ENCODE results near the gene OLA1. TPM values are rescaled to one million over a fixed set of nuclear protein-coding genes. Genes with fewer than 3 reads are reported as not detected.

OLA1 gene
- total RNA-seq, 3 donors from 2014 or later, result 55.3 to 65.8 (median 58.4) TPM

DNA sequence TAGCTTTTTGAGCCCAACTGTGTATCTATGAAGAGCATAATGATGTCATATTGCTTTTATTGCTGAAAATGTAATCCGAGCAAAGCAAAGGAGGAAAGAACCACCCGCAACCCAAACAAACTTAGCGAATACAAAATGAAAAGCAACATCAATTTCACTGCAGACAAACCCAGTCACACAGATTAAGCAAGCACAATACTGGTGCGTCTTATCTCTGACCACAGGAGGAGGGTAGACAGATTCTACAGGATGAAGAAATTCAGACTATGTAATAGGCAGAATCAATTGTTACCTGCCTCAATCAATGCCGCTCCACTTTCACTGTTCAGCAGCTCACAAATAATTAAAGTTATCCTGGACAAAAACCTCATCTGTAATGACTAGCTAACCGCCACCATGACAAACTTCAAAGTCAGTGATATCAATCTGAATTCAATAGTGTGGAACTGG lies 167.6 kb downstream of the OLA1 start:
- Histone ChIP-seq H3K36me3 (ENCODE audit: low read depth) (no peaks in the 10 kb centered on the region), H3K4me3 (no peak overlapping the region), H3K9me3 (no peaks in the 10 kb centered on the region), H3K4me1 (ENCODE audit: low read depth) (no peaks in the 10 kb centered on the region)
- intact Hi-C loops (cut with DNase I, micrococcal nuclease), result no loop called here
- TF ChIP-seq, protein P1, sequence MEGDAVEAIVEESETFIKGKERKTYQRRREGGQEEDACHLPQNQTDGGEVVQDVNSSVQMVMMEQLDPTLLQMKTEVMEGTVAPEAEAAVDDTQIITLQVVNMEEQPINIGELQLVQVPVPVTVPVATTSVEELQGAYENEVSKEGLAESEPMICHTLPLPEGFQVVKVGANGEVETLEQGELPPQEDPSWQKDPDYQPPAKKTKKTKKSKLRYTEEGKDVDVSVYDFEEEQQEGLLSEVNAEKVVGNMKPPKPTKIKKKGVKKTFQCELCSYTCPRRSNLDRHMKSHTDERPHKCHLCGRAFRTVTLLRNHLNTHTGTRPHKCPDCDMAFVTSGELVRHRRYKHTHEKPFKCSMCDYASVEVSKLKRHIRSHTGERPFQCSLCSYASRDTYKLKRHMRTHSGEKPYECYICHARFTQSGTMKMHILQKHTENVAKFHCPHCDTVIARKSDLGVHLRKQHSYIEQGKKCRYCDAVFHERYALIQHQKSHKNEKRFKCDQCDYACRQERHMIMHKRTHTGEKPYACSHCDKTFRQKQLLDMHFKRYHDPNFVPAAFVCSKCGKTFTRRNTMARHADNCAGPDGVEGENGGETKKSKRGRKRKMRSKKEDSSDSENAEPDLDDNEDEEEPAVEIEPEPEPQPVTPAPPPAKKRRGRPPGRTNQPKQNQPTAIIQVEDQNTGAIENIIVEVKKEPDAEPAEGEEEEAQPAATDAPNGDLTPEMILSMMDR (IDR thresholded peaks at IDR 0.05), result no peak
- ATAC-seq, result no peak
- DNase-seq, result no peak

DNA sequence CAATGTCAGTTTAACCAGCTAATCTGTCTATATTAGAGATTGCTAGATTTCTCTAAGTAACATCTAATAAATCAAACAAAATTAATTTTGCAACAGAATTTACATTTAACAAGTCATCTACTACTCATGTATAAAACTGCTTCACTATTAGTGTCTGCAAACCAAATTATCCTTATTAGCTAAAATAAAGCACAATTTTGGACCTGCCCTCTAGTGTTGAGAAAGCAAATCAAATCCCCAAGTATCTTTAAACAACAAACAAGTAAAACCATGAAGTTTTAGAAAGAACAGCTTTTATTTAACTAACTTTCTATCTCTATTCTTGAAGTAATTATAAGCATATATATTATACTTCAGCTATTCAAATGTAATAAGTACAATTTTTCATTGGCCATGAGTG lies 170.1 kb downstream of the OLA1 start:
- TF ChIP-seq, protein P1 (IDR thresholded peaks at IDR 0.05), result no peak
- Histone ChIP-seq H3K4me1 (ENCODE audit: low read depth) (no peaks in the 10 kb centered on the region), H3K9me3 (no peaks in the 10 kb centered on the region), H3K4me3 (no peak overlapping the region), H3K36me3 (ENCODE audit: low read depth) (no peaks in the 10 kb centered on the region)
- ATAC-seq (no peak), DNase-seq (no peak)
- intact Hi-C loops (cut with DNase I, micrococcal nuclease), result no loop called here

DNA sequence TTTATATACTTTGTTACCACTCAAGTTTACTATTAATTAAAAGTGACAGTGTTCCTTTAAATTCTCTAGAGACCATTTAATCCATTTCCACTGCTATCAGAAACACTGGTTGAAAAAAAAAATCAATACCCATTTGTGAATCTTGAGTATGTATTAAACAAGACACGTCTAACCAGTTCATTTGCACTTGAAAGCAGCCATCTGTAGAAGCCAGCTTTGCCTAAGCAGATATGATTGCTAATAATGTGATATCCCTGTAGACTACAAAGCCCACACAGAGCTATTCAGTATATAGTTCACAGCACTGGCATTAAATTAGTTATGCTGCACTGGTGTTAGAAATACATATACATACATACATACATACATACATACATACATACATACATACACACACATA lies 171.4 kb downstream of the OLA1 start:
- ATAC-seq (no peak), DNase-seq (no peak)
- intact Hi-C loops (cut with DNase I, micrococcal nuclease), result no loop called here
- Histone ChIP-seq H3K36me3 (ENCODE audit: low read depth) (no peaks in the 10 kb centered on the region), H3K9me3 (no peaks in the 10 kb centered on the region), H3K4me1 (ENCODE audit: low read depth) (no peaks in the 10 kb centered on the region), H3K4me3 (no peak overlapping the region)
- TF ChIP-seq, protein P1 (IDR thresholded peaks at IDR 0.05), result no peak

DNA sequence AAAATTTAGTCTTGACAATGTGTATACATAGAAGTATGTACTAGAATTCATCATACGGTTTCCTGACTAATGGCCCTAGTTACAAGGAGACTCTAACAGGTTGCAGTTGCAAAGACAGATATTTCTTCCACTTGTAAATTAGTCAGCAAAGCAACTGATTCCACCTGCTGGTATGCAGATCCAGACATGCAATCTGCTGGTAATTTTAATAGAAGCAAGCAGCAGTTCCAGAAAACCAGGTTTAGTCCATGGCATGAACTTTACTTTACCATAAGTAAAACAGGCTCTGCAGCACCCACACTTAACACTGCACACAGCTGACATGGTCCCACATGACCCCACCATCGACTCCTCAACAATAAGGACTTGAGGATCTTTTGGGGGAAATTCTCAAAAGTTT lies 172.3 kb downstream of the OLA1 start:
- DNase-seq (no peak), ATAC-seq (no peak)
- intact Hi-C loops (cut with DNase I, micrococcal nuclease), result no loop called here
- Histone ChIP-seq H3K36me3 (ENCODE audit: low read depth) (no peaks in the 10 kb centered on the region), H3K4me1 (ENCODE audit: low read depth) (no peaks in the 10 kb centered on the region), H3K9me3 (no peaks in the 10 kb centered on the region), H3K4me3 (no peak overlapping the region)
- TF ChIP-seq, protein P1 (IDR thresholded peaks at IDR 0.05), result no peak

DNA sequence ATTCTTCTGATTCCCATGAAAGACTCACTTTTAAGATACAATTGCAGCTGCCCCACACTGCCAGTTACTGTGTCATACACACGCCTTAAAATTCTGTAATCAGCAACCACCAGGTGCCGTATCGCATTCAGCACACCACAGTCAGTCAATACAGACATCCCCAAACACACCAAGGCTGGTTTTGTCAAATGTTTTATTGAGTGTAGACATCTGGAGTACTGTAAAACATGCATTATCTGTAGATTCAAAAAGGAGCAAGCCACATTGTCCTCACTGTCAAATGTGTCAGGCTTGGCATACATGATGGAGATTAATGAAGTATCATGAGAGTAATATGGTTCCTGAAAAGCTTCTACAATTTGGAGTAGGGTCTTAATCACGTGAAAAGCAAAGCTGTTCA lies 173.5 kb downstream of the OLA1 start:
- intact Hi-C loops (cut with DNase I, micrococcal nuclease), result no loop called here
- DNase-seq (no peak), ATAC-seq (no peak)
- Histone ChIP-seq H3K36me3 (ENCODE audit: low read depth) (no peaks in the 10 kb centered on the region), H3K4me1 (ENCODE audit: low read depth) (no peaks in the 10 kb centered on the region), H3K9me3 (no peaks in the 10 kb centered on the region), H3K4me3 (no peak overlapping the region)
- TF ChIP-seq, protein P1 (IDR thresholded peaks at IDR 0.05), result no peak

DNA sequence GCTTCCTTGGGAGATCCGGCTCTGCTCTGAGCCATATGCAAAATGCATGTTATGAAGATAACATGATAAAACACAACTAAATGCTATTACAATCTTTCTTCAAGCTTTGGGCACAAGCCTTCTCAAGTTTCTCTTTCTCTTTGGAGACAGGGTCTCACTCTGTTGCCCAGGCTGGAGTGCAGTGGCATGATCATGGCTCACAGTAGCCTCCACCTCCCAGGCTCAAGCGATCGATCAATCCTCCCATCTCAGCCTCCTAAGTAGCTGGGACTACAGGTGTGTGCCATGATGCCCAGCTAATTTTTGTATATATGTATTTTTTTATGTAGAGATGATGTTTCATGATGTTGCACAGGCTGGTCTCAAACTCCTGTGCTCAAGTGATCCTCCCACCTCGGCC lies 175.5 kb downstream of the OLA1 start:
- no peak overlapping the region for H3K4me3 ChIP-seq
- intact Hi-C loops (cut with DNase I, micrococcal nuclease), result no loop called here
- DNase-seq (no peak), ATAC-seq (no peak)
- H3K36me3 ChIP-seq (ENCODE audit: low read depth), result no peaks in the 10 kb centered on the region
- H3K4me1 ChIP-seq (ENCODE audit: low read depth), result no peaks in the 10 kb centered on the region
- no peaks in the 10 kb centered on the region for H3K9me3 ChIP-seq
- TF ChIP-seq, protein P1 (IDR thresholded peaks at IDR 0.05), result no peak
